ENCODE measurements around the gene TLE7.

Gene TLE7

GRCh38 chr16:71412270-71413160 is 29.3 kb downstream of the TLE7 start:
- no peak for FAIRE-seq

DNA sequence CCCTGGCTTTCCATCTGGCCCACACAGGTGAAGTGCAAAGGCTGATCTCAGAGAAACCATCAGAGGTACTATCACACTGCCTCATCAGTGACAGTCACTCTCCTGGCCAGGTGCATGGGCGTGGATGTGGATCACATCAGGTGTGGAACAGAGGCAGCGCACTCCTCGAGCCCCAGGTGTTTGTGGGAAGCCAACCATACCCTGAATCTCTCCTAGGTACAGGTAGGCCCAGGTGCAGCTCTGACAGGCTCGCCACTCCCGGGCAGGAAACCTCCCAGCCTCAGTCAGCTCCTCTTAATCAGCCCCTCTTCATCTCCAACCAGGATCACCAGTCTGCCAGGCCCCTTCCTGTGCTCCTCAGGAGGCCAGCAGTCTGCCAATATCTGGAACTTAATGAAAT is 31.7 kb downstream of the TLE7 start:
- FAIRE-seq, result no peak

DNA sequence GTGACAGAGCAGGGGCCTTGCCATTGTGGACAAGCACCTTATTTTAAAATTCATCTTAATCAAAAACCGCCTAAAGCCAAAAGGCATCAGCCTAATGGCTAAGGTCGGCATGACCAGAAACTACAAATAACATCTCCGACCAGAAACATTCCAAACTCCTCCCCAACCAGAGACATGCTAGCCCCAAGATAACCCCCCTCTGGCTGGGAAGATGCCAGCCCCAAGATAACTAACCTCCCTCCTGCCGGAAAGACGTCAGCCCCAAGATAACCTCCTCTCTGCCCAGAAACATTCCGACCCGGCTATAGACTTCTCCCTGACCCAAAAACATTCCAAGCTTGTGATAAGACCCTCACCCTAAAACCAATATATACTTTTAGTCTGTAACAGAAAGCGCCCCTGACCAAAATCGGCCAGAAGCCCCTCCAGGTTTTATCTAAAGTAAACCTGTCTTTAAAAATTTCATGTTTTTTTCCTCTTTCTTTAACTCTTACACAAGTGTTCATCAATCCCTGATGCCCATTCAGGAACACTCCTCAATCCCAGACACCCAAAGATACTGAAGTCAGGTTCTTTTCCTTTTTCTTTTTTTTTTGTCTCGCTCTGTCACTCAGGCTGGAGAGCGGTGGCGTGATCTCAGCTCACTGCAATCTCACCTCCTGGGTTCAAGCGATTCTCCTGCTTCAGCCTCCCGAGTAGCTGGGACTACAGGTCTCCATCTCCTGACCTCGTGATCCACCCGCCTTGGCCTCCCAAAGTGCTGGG is 32.7 kb downstream of the TLE7 start:
- FAIRE-seq, result no peak

DNA sequence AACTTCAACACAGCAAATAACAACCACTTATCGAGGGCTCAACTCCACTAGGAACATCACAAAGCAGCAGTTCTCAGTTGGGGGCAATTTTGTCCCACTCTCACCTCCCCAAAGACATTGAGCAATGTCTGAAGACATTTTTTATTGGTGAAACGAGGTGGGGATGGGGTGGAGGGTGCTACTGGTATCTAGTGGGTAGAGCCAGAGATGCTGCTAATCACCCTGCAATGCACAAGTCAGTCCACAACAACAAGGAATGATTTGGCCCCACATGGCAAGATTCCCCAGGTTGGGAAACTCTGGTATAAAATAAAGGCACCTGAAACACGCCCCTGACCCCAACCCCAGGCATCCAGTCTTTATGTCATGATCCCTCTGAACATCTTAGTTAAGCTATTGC is 33.3 kb downstream of the TLE7 start:
- no peak for FAIRE-seq

- FAIRE-seq, result no peak
These were observed 34.1 kb downstream of the TLE7 start for GRCh38 chr16:71407731-71408130.

DNA sequence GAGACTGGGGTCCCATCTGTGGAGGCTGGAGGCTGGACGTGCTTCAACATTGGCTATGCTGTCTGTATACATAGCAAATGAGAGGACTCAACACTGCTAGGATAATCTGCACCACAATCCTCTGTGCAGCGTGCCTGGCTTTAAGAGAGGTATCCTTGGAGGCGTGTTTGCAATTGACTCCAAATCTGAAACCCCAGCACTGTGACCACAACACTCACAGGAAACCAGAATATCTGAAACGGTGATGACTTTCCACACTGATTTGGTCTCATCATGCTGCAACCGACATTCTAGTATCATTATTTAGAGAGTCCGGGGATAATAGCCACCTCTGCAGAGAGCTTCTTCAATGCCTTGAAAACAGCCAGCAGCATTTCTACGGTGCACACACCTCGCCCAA is 35.1 kb downstream of the TLE7 start:
- no peak for FAIRE-seq

DNA sequence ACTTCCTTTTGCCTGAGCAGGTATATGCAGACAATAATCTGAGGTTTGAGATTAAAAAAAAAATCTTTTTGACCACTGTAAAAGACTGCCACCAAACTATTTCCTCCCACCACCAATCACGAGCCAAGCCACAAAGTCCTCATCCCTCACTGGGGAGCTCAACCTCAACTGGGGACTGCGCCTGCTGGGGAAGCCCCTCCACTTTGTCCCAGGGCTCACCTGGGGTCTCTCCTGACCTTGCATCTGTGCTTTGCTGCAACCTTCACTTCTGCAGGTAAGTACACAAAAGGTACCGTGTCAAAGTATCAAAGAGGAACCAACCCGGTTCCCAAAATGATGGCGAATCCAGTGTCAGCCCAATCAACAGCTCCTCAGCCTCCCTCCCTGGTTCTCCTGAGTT is 35.5 kb downstream of the TLE7 start:
- FAIRE-seq, result no peak

GRCh38 chr16:71404364-71404763 is 37.5 kb downstream of the TLE7 start:
- no peak for FAIRE-seq

- no peak for FAIRE-seq
These were observed 39.2 kb downstream of the TLE7 start for GRCh38 chr16:71402674-71403073.

DNA sequence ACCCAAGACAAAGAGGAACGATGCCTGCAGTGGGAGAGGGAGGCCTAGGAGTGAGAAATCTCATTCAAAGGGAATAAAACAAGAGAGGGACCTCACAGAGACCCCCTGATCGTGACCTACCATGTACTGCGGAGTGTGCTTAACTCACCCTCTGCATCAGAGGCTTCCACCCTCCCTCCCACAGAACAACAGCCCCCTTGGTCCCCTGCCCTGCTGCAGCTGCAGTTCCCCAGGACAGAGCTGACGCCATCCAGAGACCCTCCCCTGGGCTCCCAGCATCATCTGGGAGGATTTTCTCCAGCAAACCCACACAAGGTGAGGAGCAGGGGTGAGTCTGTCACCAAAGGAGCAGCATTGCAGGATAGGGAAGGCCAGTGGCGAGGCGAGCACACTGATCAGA is 39.8 kb downstream of the TLE7 start:
- no peak for FAIRE-seq

DNA sequence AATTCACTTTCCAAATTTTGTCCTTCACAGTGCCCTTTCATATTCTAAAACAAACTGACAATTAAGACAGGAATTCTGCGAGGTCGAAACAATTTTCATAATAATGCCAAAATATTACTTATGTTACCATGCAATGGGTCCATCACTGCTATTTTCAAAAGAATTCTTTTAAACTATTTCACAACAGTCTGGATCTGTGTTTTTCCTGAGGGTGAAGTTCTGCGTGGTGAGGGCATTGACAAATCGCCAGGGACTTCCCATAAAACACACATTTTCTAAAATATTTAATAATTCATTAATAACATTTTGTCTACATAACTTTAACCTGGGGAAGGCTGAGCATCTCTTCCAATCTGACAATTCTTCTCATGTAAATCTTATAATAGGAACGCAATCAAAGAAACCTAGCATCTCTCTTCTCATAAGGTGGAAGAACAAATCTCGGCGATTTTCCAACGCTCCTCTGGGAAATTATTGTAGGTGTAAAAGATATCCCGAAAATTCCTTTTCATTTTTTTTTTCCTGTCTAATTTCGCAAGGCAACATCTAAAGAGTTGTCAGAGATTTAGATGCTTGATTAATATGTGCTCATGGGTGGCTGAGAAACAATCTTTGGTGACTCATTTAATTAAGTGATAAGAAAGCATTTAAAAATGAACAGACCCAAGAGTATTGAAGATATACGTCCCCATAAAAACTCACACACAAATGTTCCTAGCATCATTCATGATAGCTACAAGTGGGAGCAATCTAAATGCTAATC is 41.9 kb downstream of the TLE7 start:
- FAIRE-seq, result no peak

DNA sequence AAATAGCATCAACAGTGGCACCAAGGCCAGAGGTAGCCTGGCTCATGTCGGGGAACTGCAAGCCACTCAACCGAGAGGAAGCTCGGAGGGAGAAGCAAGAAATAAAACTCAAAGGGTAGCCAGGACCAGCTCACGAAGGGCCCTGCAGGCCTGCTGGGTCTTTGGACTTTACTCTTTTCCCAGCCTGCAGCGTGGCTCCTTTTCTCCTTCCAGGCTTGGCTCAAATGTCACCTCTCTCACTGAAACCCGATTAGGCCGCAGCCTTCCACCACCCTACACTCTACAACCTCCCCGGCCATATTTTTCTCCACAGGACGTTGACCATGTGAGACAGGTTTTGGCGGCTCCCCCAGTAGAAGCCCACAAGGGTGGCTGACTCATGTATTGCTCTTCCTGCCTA is 45.3 kb downstream of the TLE7 start:
- FAIRE-seq, result no peak

DNA sequence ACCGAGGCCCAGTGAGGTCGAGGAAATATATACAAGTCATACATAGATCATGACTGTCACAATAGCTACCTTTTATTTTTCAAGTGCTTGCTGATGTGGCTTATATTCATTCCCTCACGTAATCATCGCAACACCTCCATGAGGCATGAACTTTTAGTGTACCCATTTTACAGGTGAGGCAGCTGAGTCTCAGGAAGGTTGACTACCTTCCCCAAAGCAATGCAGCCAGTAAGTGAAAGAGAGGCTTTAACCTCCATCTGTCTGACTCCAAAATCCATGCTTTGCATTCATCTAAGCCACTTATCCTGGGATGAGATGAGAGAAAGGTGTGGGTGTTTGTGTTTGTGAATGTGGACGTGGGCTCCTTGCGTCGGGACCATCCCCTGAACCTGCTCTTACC is 52.5 kb downstream of the TLE7 start:
- FAIRE-seq, result no peak

DNA sequence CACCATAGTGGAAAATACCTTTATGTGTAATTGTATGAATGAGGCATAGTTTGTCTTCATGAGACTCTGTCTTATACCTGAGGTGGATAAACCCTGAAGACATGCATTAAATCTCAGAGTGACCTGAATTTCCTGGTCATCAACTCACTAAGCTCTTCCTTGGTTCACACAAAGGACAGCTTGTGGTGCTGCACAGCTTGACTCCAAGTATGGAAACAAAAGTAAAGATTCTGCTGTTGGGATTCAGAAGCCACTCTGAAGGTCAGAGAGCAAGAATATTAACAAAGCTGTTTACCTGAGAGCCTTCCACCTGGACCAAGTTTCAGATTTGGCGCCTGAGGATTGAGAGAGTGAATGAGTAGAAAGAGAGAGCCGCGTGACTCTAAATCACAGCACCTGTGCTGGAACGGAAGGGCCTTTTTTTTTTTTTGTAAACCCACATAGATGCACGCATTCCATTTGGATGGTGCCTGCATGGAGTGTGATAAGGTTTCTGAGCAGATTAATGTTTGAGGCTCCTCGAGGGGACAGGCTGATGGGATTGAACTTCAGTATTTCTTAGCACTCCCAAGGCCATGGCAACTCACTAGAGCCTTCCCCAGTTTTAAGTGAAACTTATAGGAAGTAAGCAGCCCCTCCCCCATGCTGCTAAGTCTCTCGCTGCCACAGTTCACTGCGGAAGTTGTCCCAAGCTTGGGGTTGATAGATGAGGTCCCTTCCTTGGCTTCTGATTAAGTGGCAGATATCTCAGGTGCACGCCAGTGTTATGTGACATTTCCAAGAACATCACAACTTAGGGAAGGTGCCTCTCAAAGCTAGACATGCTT is 54.6 kb downstream of the TLE7 start:
- FAIRE-seq, result no peak

- FAIRE-seq, result no peak
These were observed 57.7 kb downstream of the TLE7 start for GRCh38 chr16:71384073-71384724.

DNA sequence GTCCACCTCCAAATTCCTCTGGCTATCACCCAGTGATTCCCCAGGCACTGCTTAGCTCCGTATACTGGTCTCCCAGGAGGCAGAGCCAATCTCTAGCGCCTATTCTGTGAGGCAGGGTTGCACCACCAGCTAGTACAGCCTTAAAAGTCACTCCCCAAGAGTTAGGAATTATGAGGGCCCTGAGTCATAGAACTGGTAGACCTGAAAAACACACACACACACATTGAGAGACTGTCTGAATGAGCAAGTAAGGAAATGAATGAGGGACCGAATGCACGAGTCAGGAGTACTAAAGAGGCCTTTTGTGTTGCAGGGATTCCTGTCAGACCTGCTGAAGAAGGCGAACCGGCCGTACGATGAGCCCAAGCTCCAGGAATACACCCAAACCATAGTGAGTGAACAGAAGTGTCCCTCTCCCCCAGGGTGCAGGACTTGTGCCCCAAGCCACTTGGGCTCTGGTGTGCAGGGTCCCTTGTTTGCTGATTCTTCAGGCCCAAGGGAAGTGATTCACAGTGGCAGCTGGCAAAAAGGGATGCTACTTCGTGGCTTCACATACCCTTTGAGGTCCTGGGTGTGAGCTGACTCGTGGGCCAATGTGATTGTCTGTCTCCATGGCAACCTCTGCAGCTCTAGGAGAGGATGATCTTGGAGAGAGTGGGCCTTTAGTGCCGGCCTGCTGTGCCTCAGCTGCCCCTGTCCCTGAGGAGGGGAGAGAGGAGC is 58.6 kb downstream of the TLE7 start:
- FAIRE-seq, result no peak

GRCh38 chr16:71380831-71381230 is 61.0 kb downstream of the TLE7 start:
- no peak for FAIRE-seq
